Spleen (tissue), 11 donors: ENCODE results near the gene AMBRA1. TPM values are rescaled to one million over a fixed set of nuclear protein-coding genes. Genes with fewer than 3 reads are reported as not detected.

Experiments used
- DNase-seq: peaks from one replicate; pipeline ENCODE4 v3.0.0-alpha.2; 2020
- H3K27ac ChIP-seq, 8 donors: fragments of 200-600 bp; sonication (generic) in 7 of 8; 1 replicate in 4 of 8; 2 replicates in 4 of 8; pipeline versions ENCODE4 v1.5.0 to v1.8.0; 2016 to 2021; ENCODE audit warnings: inconsistent platforms in 4 of 8, mild to moderate bottlenecking in 4 of 8, moderate library complexity in 1 of 8
- H3K27me3 ChIP-seq, 7 donors: fragments of 200-600 bp; sonication (generic) in 6 of 7; replicated peaks in 1 of 7; 1 replicate in 4 of 7; 2 replicates in 3 of 7; pipeline versions ENCODE4 v1.5.0 to v1.8.0; 2016 to 2021; ENCODE audit warnings: inconsistent platforms in 3 of 7, mild to moderate bottlenecking in 1 of 7
- H3K36me3 ChIP-seq, 6 donors: fragments of 200-600 bp; sonication (generic) in 5 of 6; 1 replicate in 4 of 6; 2 replicates in 2 of 6; pipeline versions ENCODE4 v1.5.0 to v1.8.0; 2016 to 2021; ENCODE audit warnings: inconsistent platforms in 2 of 6
- H3K4me1 ChIP-seq, 6 donors: fragments of 200-600 bp; sonication (generic) in 5 of 6; 1 replicate in 3 of 6; 2 replicates in 3 of 6; pipeline versions ENCODE4 v1.5.0 to v1.8.0; 2016 to 2021; ENCODE audit warnings: inconsistent platforms in 3 of 6
- H3K4me3 ChIP-seq, 8 donors: fragments of 200-600 bp; sonication (generic) in 7 of 8; 1 replicate in 4 of 8; 2 replicates in 4 of 8; pipeline versions ENCODE4 v1.5.0 to v1.8.0; 2016 to 2021; ENCODE audit warnings: inconsistent platforms in 4 of 8, mild to moderate bottlenecking in 4 of 8, moderate library complexity in 2 of 8
- H3K9me3 ChIP-seq, 8 donors: fragments of 200-600 bp; sonication (generic) in 7 of 8; 1 replicate in 4 of 8; 2 replicates in 4 of 8; pipeline versions ENCODE4 v1.5.0 to v1.8.0; 2016 to 2021; ENCODE audit warnings: inconsistent platforms in 4 of 8
- POLR2A ChIP-seq, 3 donors: fragments of 450-650 bp; IDR thresholded peaks; one replicate each; pipeline ENCODE4 v1.5.1; 2017; ENCODE audit warnings: antibody characterized with exemption in 3 of 3, mild to moderate bottlenecking in 1 of 3
- POLR2AphosphoS5 ChIP-seq, 3 donors: sonication (generic); formaldehyde crosslinking; IDR thresholded peaks; one replicate each; pipeline ENCODE4 v1.5.1; 2017; ENCODE audit warnings: antibody characterized with exemption in 3 of 3
- WGBS, 5 donors: extraction: QIAGEN DNeasy Blood & Tissue Kit in 3 of 5; methylation state at CpG; one replicate each; pipeline versions ENCODE4 v1.1.5 to v1.1.7; 2013 to 2018; 5-methylcytosine and 5-hydroxymethylcytosine counted together
- intact Hi-C: fragments of 100-400 bp; cut with DNase I; formaldehyde crosslinking; loops from one replicate; pipeline ENCODE4 v1.15.0; 2023; ENCODE audit warnings: low total_unique reads
- polyA plus RNA-seq, 3 donors: library from polyadenylated mRNA; stranded (reverse); fragments of 200-250 nt; gene quantifications; one replicate each; pipeline ENCODE4 v1.2.1, GENCODE V29; 2013
- total RNA-seq, 7 donors: library from RNA; depleted of rRNA in 3 of 7; stranded (reverse); fragments of >200 nt in 3 of 7; fragmentation: NEBNext Ultra II Directional in 4 of 7; extraction: Animal tissue kit (Norgen Biotek cat#: 25700) in 4 of 7; gene quantifications; one replicate each; pipeline versions ENCODE4 v1.1.0 to v1.2.1, GENCODE V29; 2016 to 2021
- TF ChIP-seq, protein P1 (sequence below), 11 experiments: fragments of 200-600 bp in 7 of 11; fragments of 450-650 bp in 4 of 11; sonication (generic) in 4 of 11; IDR thresholded peaks in 8 of 11; conservative IDR thresholded peaks in 3 of 11; 1 replicate in 7 of 11; 2 replicates in 4 of 11; pipeline versions ENCODE4 v1.4.0 to v1.8.0; 2016 to 2021; ENCODE audit warnings: antibody characterized with exemption in 11 of 11, inconsistent platforms in 4 of 11, mild to moderate bottlenecking in 1 of 11
- donor health status: healthy with polysubstance abuse.
- donor health status: DM: no; HTN: no; CAD: no; lungs with moderate emphysema.
- donor health status: DM: no; HTN: no; CAD: no.
- donor health status: Bipolar disorder and iron deficiency.
- donor health status: healthy.
- donor health status: DM: no; HTN: no; CAD: no.
- donor health status: DM: yes; HTN: yes; CAD: no.

Gene AMBRA1
- total and polyA plus RNA-seq, 10 donors = 3.6 to 54.6 (median 37.7) TPM

DNA sequence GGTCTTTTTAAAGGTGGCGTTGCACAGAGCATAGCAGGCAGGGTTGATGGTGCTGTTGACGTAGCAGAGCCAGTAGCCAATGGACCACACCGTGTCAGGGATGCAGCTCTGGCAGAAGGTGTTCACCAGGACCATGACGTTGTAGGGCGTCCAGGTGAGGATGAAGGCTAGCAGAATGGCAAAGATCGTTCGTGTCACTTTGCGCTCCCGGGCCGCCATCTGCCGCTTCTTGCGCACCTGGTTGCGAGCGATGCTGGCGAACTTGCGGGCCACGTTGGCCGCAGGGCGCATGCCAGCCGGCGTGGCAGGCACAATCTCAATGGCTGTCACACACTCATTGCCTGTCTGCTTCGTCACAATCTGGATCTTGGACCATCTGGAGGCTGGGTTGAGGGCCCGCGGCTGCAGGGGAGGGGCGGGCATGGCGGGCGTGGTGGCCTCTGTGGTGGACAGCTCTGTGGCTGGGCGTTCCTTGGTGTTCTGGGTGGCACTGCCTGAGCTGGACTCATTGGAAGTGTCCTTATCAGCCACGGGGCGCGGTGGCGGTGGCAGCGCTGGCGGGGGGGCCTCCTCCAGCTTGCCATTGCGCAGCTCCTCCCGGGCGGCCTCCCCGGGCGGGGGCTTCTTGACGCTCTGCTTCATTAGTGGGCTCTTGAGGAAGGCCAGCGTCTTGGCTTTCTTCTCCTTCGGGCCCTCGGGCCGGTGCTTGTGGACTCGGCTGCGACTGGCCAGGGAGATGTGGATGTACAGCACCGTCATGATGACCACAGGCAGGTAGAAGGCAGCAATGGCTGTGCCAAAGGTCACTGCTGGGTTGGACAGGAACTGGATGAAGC is 208.4 kb downstream of the AMBRA1 start:
- Histone ChIP-seq H3K4me1 (peaks cover 20 to 80% (median 45%) of the 10 kb centered on the region in 6 donors), H3K4me3 (no peak overlapping the region), H3K27ac (no peak overlapping the region), H3K36me3 (peaks cover 0 to 9% (median 0%) of the 10 kb centered on the region in 6 donors), H3K27me3 (peaks cover 7 to 97% (median 47%) of the 10 kb centered on the region in 7 donors), H3K9me3 (no peaks in the 10 kb centered on the region)
- 93 to 95% (median 95%) methylated on average over 38 to 47 of the region's 47 CpGs for WGBS, 5 donors
- intact Hi-C loops = loop anchor here (5.0 to 10.0 kb wide), 2 partner anchors 147 to 209 kb away; partner anchors contain the start of gene AMBRA1
- DNase-seq = peak; percentile 75
- no peak for TF ChIP-seq POLR2A (IDR thresholded peaks at IDR 0.05)
- TF ChIP-seq, protein P1, sequence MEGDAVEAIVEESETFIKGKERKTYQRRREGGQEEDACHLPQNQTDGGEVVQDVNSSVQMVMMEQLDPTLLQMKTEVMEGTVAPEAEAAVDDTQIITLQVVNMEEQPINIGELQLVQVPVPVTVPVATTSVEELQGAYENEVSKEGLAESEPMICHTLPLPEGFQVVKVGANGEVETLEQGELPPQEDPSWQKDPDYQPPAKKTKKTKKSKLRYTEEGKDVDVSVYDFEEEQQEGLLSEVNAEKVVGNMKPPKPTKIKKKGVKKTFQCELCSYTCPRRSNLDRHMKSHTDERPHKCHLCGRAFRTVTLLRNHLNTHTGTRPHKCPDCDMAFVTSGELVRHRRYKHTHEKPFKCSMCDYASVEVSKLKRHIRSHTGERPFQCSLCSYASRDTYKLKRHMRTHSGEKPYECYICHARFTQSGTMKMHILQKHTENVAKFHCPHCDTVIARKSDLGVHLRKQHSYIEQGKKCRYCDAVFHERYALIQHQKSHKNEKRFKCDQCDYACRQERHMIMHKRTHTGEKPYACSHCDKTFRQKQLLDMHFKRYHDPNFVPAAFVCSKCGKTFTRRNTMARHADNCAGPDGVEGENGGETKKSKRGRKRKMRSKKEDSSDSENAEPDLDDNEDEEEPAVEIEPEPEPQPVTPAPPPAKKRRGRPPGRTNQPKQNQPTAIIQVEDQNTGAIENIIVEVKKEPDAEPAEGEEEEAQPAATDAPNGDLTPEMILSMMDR (IDR thresholded peaks at IDR 0.05 in 8 of 11, conservative IDR thresholded peaks at IDR 0.05 in 3 of 11) = no peak
- TF ChIP-seq POLR2AphosphoS5 (IDR thresholded peaks at IDR 0.05) = peak in 1 of 3 donors; percentile 0

DNA sequence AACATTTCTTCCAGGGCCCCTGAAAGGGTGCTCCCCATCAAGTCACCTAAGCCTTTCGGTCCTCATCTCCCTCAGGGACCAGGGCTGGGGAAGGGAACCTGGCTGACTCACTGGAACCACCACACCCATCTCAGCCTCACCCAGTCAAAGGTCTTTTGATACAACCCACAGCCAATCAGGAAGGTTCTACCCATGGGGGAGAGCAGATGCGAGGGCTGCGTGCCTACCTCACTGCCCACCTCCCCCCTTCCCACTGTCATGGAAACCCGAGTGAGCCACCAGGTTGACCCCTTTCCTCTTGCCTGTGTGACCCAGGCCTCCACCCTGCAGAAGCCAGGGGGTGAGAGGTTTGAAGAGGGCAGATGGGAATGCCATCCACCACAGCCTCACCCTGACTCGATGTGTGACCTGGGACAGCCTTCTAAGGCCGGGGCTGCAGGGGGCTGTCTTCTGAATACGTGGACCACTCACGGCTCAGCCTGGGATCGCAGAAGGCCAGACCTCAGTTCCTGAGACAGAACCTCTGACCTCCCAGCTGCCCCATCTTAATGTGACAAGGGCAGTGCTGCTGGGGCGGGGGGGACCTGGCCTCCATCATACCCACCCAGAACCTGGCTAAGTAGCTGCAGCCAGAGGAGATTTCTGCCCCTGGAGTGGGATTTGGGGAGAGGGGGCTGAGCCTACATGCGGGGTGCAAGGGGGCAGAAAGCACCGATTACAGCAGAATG is 209.7 kb downstream of the AMBRA1 start:
- no peak overlapping the region for H3K4me3 ChIP-seq
- peaks cover 7 to 80% (median 43%) of the 10 kb centered on the region in 6 donors for H3K4me1 ChIP-seq
- no peaks in the 10 kb centered on the region for H3K9me3 ChIP-seq
- peaks cover 0 to 85% (median 35%) of the 10 kb centered on the region in 7 donors for H3K27me3 ChIP-seq
- no peak for DNase-seq
- peak overlapping the region in 3 of 8 donors; percentile 11 to 83 (median 16) for H3K27ac ChIP-seq
- WGBS, 5 donors = 80 to 91% (median 85%) methylated on average over 11 to 12 of the region's 12 CpGs
- intact Hi-C loops = loop anchor here (10.0 kb wide), 1 partner anchor 211 kb away; the partner anchor contains the start of gene AMBRA1
- TF ChIP-seq, protein P1 (IDR thresholded peaks at IDR 0.05 in 8 of 11, conservative IDR thresholded peaks at IDR 0.05 in 3 of 11) = no peak
- TF ChIP-seq POLR2AphosphoS5 (IDR thresholded peaks at IDR 0.05) (no peak), POLR2A (IDR thresholded peaks at IDR 0.05) (no peak)
- H3K36me3 ChIP-seq = peaks cover 0 to 9% (median 0%) of the 10 kb centered on the region in 6 donors

DNA sequence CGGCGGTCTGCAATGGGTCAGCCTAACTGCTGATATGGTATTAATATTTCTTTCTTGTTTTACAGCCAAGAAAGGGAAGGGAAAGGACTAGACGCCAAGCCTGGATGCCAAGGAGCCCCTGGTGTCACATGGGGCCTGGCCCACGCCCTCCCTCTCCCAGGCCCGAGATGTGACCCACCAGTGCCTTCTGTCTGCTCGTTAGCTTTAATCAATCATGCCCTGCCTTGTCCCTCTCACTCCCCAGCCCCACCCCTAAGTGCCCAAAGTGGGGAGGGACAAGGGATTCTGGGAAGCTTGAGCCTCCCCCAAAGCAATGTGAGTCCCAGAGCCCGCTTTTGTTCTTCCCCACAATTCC is 210.4 kb downstream of the AMBRA1 start:
- Histone ChIP-seq H3K4me3 (no peak overlapping the region), H3K4me1 (peaks cover 7 to 80% (median 43%) of the 10 kb centered on the region in 6 donors), H3K9me3 (no peaks in the 10 kb centered on the region), H3K27ac (peak overlapping the region in 3 of 8 donors; percentile 11 to 83 (median 16)), H3K36me3 (peaks cover 0 to 16% (median under 1%) of the 10 kb centered on the region in 6 donors), H3K27me3 (peaks cover 0 to 77% (median 28%) of the 10 kb centered on the region in 7 donors)
- 72 to 88% (median 77%) methylated on average over 7 of the region's 7 CpGs for WGBS, 5 donors
- intact Hi-C loops = loop anchor here (10.0 kb wide), 1 partner anchor 211 kb away; the partner anchor contains the start of gene AMBRA1
- peak; percentile 62 for DNase-seq
- TF ChIP-seq, protein P1 (IDR thresholded peaks at IDR 0.05 in 8 of 11, conservative IDR thresholded peaks at IDR 0.05 in 3 of 11) = no peak
- TF ChIP-seq POLR2AphosphoS5 (IDR thresholded peaks at IDR 0.05) (peak in 1 of 3 donors; percentile 11), POLR2A (IDR thresholded peaks at IDR 0.05) (no peak)
